GM19239 (cell line): ENCODE data around the gene DOCK10.

Experiments used
- DNase-seq: peaks from one replicate; pipeline ENCODE4 v3.0.0; 2011; ENCODE audit warnings: low spot score; ENCODE audit not compliant: insufficient read length
- FAIRE-seq: peaks from 2 replicates; lab custom pipeline; 2011; peaks lifted over from hg19 to GRCh38; lab: Jason Lieb, UNC

The DOCK10 gene

DNA sequence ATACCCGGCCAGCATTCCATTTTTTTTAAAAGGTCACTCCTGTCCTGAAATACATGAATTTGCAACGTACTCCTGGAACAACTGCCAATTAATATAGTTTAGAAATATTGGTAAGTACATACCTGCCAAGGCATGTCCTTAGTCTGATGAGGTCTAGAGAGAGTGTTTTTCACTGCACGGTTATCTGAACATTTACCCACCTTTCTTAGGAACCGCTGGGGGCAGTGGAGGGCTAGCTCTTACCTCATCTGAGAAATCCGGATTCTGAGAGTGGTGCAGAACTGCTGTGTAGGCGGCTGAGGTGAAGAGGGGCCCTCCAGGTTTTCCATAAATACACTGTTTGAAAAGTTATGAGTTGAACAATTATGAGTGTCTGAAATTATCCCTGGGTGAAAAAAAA, 193.0 kb downstream of the DOCK10 start:
- DNase-seq (no peak), FAIRE-seq (no peak)

DNA sequence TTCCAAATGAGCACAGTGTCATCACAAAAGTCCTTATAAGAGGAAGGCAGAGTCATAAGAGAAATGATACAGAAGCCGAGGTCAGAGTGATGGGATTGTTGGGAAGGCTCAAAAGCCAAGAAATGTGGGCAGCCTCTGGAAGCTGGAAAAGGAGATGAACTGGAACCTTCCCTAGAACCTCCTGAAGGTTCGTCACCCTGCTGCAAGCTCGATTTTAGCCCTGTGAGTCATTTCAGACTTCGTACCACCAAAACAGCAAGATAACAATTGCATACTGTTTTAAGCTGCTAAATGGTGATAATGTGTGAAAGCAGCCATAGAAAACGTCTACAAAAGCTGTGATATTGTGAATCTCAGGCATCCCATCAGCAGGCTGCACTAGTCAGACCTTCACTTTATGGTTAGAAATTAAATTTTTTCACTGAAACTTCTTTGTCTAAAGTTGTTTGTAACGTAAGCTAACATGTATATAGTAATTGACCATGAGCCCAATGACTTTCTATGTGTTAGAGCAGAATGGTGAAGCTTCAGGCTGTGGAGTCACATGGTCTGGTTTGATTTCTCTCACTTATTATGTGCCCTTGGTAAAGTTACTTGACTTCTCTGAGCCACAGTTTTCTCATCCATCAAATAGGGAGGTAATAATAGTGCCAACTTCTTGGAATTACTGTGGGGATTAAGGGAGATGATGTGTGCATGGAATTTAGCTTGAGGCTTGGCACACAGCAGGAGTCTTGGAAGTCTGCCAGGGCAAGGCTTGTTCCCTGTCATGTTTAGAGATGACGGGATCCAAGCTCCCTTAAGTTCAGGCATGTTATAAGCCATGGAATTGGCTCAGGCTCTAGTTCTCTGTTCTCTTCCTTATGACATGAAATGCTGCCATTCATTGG, 194.1 kb downstream of the DOCK10 start:
- DNase-seq (no peak), FAIRE-seq (no peak)

DNA sequence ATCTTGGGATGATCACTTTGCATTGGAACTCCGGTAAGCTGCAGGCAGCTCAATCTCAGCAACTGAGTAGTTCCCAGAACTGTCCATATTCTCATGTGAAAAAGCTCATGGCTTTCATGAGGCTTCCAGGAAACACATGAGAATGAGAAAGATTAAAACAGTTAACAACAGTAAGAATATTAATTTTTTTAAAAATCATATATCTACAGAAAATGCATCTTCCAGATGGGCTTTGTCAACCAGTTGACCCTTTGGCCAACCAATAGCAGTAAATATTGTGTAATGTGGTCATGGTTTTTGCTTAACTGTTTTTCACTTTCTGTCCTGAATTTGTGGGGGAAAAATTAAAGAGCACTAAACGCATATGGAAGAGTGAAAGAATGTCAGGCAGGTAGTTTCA, 194.9 kb downstream of the DOCK10 start:
- no peak for FAIRE-seq
- DNase-seq: no peak

DNA sequence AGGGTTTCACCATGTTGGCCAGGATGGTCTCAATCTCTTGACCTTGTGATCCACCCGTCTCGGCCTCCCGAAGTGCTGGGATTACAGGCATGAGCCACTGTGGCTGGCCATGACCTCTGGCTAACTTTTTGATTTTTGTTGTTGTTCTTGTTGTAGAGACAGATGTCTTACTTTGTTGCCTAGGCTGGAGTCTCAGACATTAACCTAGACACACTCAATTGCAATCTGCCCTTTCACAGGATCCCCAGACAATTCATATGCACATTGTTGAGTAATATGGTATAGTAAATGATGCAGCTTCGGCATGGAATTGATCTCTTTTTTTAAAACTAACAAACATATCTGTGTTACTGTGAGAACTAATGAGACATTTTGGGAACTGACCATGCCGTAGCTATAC, 195.6 kb downstream of the DOCK10 start:
- DNase-seq (no peak), FAIRE-seq (no peak)

DNA sequence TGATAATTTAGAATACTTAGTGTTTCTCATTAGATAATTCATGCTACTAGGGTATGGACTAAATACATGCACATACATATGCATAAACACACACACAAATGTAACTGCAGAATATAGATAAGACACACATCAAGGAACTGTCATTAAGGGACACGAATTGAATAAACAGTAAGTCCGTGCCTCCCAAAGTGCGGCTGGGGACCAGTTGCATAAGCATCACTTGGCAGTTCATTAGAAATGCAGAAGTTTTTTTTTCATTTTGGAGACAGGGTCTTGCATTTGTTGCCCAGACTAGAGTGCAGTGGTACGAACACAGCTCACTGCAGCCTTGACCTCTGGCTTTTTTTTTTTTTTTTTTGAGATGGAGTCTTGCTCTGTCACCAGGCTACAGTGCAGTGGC, 196.1 kb downstream of the DOCK10 start:
- FAIRE-seq: no peak
- DNase-seq: no peak

DNA sequence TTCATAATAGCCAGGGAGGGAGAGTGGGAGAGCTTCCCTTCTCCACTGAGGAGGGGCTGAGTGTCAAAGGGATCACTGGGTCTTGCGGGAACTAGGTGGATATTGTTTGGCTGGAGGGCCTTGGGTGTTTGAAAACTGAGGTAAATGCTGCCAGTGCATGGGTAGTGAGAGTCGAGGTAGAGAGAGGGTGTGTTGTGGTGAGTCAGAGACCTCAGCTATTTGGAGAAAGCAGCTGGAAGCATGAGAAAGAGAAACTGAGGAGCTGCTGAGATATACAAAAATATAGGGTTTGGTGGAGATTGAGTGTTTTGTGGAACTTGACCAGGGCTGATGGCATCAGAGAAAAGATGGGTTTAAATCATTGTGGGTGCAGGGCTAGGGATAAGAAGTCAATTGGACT, 199.1 kb downstream of the DOCK10 start:
- FAIRE-seq (no peak), DNase-seq (no peak)

DNA sequence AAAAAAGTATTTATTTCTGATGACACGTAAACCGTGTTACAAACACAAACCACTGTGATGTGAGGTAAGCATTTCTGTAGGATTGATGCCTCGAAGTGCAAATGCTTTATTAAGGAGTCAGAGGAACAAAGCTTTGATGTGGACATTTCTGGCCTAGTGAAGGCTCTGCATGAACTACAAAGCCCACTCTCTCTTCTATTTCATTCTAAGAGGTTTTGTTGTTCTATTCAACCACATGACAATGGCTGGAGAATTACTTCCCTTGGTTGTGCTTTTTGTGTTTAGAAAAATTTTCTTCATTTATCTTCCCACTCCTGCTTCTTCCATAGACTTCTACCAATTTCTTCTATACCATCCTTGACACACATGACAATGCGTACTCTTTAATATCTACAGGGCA, 200.4 kb downstream of the DOCK10 start:
- FAIRE-seq (no peak), DNase-seq (no peak)

DNA sequence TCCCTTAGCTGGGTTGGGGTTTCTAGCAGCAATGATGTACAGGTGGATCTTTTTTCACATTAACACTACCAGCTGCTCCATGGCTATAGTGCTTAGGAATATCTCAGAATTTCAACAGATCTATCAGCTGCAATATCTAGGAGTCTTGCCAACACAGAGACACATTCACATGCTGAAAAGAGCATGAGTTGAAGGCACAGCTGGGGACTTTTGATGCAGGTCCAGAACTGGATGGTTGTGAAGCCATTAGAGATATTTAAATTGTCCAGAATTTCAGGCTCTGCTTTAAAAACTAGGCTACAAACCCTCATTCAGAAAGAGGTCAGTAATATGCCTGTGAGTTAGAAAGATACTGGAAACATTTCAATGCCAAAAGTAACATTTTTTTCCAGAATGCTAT, 203.9 kb downstream of the DOCK10 start:
- FAIRE-seq: no peak
- no peak for DNase-seq

DNA sequence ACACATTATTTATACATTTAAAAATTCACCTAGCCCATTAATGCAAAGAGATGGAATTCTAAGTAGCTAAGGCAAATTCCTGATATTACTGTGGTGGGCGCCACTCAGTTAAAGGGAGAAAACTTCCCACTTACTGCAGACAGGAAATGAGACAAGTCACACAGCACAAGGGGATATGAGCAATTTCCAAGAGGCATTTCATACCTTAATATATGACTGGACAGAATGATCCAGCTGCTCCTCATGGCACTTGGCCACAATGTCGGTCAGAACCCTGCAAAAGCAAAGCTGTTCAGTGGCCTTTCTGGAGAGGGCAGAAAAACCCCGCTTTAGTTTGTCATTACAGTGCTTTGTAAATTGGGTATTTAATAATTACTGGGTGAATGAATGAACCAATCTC, 204.7 kb downstream of the DOCK10 start:
- FAIRE-seq (no peak), DNase-seq (no peak)

DNA sequence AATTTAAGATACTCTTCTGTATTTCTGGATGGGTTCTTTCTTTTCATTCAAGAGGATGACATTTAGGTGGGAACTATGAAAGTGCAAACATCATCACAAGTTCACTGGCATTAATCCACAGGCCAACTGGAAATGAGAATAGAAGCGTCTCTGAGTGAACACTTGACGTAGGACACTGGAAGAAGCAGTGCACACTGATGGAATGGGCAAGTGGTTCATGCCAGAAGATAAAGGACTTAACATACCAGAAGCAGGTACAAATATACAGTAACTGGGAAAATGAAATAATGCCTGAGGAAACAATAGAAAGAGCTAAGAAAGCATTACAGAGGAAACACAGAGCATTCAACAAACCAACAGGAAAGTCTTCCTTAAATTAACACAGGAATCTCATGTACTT, 205.2 kb downstream of the DOCK10 start:
- no peak for DNase-seq
- FAIRE-seq: no peak

DNA sequence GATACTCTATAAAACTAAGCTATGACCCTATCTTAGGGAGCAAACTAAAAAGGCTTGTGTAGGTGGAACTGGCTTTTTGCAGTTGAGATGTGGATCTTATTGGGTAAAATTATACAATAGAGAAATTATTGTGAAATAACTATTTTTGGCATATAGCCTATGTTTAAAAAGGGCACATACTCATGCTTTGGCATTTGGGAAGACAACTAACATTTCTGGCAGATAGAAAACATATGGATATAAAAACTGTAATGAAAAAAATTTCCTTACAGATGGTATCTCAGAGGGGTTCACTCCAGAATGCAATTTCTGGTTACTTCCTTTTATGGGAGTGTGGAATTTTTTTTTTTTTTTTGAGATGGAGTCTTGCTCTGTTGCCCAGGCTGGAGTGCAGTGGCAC, 206.0 kb downstream of the DOCK10 start:
- DNase-seq (no peak), FAIRE-seq (no peak)

DNA sequence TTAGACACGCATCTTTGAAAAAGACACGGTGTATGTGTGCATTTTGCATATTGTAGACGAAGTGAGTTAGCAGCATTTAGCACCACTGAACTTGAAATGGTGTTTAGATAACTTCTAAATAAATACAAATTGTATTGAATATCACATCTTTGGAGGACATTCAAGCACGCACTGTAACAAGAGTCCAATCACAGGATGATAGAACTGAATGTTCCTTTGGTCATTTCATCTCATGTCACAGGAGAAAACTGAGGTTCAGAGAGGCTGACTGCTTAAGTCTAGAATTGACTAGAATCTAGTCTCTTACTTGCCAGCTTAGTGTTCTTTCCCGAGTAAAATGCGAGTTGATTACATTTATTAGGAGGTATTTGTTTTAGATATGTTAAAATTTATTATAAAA, 206.9 kb downstream of the DOCK10 start:
- DNase-seq: no peak
- FAIRE-seq: no peak

DNA sequence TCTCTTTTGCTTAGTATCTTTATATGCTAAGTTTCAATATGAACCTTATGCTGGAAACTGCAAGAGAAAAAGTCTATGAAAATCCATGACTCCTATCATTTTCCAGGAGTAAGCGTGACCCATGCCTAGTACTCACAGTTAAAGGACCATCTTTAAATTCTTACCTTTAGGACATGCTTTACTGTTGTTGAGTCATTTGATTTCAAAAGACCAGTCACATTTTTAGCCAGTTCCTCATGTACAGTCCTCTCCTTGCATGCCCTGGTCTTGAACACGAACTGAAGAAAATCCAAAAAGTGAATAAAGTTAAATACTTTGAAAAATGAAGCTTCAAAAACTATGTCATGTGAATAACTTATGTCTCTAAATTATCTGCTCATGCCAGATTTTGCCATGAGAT, 208.3 kb downstream of the DOCK10 start:
- FAIRE-seq (no peak), DNase-seq (no peak)

DNA sequence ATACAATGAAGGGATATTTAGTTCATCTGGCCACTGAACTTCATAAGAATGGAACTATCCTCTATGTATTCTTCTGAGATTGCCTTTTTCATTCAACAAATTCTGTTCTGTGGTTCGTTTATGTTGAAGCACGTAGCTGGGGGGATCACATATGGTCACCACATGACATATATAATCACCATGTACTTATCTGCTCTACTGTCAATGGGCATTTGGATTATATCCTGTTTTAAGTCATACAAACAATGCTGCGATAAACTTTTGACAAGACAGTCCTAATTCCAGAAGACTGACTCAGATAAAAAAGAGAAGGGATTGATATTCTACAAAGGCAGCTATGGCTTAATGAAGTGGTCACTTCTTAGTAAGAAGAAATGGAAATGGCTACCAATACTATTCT, 210.1 kb downstream of the DOCK10 start:
- FAIRE-seq (no peak), DNase-seq (no peak)

DNA sequence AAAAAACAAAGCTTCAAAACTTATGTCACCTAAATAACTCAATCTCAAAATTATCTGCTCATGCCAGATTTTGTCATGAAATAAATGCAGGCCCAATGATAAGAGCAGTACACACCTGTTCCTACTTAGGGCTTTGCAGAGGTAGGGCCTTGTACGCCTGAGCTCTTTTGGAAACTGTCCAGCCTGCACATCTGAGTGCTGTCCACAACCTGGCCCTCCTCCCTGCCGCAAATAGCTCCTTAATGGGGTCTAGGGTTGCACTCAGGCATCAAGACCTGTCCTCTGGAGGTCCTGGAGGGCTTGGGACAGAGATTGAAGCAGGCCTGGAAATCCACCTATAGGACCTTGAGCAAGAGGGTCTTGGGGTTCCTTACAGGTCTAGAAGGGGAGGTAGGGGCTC, 210.7 kb downstream of the DOCK10 start:
- DNase-seq (no peak), FAIRE-seq (no peak)

DNA sequence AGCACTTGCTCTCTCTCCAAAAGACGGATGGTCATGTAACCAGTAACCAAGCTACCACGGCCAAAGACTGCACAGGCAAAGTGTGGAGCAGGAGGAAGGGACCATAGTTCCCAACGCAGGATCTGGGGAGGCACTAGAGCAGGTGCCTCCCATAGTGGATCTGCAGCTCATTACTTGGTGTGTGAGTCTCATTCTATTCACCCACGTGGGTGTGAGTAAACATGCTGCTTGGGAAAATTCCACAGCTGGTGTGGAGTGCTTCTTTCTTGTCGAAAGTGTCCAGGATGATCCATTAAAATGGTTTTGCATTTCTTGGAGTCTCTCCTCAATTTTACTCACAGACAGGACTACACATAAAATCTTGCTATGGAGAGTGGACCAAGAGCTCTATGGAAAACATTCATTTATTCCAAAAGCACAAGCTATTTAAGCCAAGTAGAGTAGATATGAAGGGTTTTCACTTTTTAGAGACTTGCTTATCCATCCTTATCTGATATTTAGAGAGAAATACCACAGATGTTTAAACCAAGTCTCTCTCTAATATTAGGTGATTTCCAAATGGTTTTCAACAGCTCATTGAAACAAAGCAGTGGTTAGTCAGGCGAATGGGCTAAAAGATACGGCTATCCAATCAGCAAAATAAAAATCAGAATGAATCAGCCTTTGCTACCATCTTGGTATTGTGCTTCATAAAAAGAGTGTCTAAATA, 221.8 kb downstream of the DOCK10 start:
- FAIRE-seq (no peak), DNase-seq (no peak)

DNA sequence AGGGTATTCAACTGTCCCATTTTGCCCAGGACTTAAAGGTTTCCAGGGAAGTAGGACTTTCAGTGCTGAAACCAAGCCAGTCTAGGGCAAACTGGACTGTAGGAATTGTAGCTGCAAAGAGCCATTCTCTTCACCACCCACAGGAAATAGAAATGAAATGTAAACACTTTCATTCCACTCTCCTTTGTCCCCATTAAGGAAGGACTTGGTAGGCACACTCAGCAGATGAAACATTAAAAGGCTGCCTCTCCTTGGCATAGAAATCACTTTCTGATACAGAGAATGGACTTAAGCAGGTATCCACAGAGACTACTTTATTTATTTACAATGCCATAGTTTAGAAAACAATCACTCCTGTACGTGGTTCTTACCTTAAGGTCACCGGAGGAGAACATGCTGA, 223.2 kb downstream of the DOCK10 start:
- no peak for DNase-seq
- no peak for FAIRE-seq

DNA sequence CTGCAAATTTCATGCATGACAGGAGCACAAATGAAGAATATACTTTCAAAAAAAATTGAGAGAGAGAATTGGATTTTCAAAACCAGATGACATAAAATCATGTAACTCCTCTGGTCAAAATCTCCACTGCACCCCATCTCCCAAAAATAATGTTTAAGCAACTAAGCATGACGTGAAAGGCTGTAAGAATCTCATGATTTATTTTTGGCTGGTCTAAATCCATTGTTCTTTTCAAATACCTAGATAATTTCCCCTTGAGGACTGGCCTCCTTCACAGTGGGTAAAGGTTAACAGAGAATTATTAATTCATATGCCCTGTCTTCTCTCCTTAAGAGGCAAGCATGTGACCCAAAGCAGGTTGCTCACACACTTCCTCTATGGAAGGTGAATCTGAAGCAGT, 224.6 kb downstream of the DOCK10 start:
- DNase-seq (no peak), FAIRE-seq (no peak)

DNA sequence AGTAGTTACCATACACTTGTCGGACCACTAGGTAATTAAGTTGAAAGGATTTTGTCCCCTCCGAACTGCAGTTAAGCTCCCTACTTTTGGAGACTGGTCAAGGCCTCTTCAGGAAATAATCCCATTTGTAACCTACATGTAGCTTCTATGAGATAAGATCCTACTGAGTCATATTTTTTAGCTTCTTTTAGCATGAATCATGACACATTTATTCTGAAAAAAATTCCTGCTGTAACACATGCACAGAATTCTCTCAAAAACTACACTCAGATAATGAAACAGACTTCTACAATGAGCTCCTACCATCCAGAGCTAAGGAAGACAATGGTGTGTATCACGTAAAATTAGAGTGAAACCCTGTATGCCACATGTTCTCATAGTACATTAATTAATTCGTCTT, 225.5 kb downstream of the DOCK10 start:
- no peak for FAIRE-seq
- DNase-seq: no peak

DNA sequence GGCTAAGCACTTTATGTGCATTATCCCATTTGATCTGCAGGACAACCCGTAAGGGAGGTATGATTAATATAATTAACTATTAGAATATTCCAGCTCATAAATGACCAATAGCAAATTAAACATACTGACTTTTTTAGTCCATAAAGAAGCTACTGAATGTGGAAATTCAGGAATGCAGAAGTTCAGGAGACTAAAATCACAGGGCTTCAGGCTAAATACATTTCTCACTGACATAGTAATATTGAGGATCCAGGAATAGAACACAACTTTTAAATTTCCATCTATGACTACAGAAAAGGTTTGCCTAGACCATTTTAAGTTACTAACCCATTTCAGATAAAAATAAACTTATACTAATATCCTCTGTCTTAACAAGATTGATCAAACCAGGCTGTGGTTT, 228.7 kb downstream of the DOCK10 start:
- FAIRE-seq (no peak), DNase-seq (no peak)

DNA sequence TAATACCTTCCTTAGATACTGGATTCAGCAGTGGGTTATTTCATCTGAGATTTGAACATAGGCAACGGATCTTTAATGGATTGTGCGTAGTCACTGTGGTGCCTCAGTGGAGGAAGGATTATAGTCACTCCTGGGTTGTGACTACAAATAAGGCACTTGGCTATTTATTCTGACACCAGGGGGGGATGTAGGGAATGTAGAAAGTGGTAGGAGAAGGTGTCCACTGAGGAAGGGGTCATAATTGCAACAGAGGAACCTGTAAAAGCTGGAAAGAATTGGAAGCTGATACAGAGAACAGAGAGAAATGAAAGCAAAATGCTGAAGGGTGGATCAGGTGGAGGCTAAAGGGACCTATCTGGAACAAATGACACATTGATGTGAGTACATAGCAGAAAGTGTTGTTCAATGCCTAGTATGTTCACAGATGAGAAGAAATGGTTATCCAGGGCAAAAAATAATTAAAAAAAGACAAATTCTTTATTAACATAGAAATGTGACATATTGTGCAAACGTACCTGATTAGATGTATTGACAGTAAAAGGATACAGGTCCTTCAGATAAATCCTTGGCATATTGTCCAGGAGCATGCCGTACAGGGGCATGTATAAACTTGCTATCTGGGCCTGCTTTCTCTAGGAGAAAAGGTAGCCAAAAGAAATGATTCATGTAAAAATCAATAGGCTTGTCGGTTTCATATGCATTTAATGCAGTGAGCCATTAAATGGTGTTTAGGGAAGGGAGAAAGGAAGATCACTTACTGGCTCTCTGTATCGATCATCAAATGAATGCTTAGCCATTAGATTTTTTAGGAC, 234.9 kb downstream of the DOCK10 start:
- no peak for DNase-seq

More for the DNA sequence above, 234.9 kb downstream of the DOCK10 start:
- FAIRE-seq: no peak
